ENCODE measurements around the gene BICDL1.

- TF ChIP-seq CTCF (IDR thresholded peaks at IDR 0.05) (no peak), ZFX (IDR thresholded peaks at IDR 0.05; ENCODE audit: borderline replicate concordance) (no peak)
Measured at GRCh38 chr12:120072472-120073249, 83.6 kb downstream of the BICDL1 start.

All from 22Rv1 (cell line).